ENCODE results near the gene CLCN1. TPM values are rescaled to one million over a fixed set of nuclear protein-coding genes. Genes with fewer than 3 reads are reported as not detected.
A peak's percentile ranks its signal among the peaks of the same experiment; 100 is the strongest.
"Not testable (repeated sequence)": the region's sequence is repeated elsewhere in the genome, so short reads cannot be mapped to it uniquely, and the experiment has no call there.

The CLCN1 gene
- total RNA-seq, 1 donor from 2014 or later: 0.14 TPM

GRCh38 chr7:143287935-143288826 lies 27.7 kb upstream of the CLCN1 start, which contains the start of gene CASP2:
Gene CASP2, plus strand, starts transcription at chr7:143288351. Its CDS starts 105 bp downstream, at chr7:143288456.
- Mint-ChIP-seq H3K4me3 (ENCODE audit: low read depth) (peak within 1 kb of the TSS; percentile 94), H3K4me1 (ENCODE audit: low read depth) (peaks cover 32% of the 10 kb centered on the region), H3K9me3 (ENCODE audit: low read depth) (peaks cover 8% of the 10 kb centered on the region), H3K36me3 (ENCODE audit: insufficient read depth) (peaks cover 16% of the 10 kb centered on the region), H3K27me3 (no peaks in the 10 kb centered on the region), H3K27ac (peak within 1 kb of the TSS; percentile 96)
- peak; percentile 98 for DNase-seq (ENCODE audit: low spot score, unreplicated experiment)
- TF ChIP-seq, protein P1, sequence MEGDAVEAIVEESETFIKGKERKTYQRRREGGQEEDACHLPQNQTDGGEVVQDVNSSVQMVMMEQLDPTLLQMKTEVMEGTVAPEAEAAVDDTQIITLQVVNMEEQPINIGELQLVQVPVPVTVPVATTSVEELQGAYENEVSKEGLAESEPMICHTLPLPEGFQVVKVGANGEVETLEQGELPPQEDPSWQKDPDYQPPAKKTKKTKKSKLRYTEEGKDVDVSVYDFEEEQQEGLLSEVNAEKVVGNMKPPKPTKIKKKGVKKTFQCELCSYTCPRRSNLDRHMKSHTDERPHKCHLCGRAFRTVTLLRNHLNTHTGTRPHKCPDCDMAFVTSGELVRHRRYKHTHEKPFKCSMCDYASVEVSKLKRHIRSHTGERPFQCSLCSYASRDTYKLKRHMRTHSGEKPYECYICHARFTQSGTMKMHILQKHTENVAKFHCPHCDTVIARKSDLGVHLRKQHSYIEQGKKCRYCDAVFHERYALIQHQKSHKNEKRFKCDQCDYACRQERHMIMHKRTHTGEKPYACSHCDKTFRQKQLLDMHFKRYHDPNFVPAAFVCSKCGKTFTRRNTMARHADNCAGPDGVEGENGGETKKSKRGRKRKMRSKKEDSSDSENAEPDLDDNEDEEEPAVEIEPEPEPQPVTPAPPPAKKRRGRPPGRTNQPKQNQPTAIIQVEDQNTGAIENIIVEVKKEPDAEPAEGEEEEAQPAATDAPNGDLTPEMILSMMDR (IDR thresholded peaks at IDR 0.05; ENCODE audit: unreplicated experiment): peak; percentile 47

DNA sequence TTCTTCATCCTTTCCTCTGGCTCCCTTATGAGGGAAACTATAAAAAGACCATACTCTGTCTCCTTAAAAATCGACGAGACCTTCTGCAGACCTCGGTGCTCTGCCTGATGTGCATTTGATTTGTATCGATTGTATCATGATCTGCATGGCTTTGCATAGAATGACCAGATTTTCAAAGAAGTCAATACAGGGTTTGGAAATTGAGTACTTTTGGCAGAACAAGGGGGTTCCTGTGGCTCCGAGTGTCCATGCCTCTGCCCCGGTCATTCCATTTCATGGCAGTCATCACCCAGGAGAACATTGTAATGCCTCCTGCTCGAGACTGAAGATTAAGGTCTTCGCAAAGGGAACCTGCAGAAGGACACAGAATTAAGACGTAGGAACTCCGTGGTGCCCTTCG lies 27.1 kb upstream of the CLCN1 start:
- Mint-ChIP-seq H3K36me3 (ENCODE audit: insufficient read depth) (peaks cover 19% of the 10 kb centered on the region), H3K4me3 (ENCODE audit: low read depth) (peak overlapping the region; percentile 94), H3K9me3 (ENCODE audit: low read depth) (peaks cover 8% of the 10 kb centered on the region), H3K27me3 (no peaks in the 10 kb centered on the region), H3K27ac (peak overlapping the region; percentile 96), H3K4me1 (ENCODE audit: low read depth) (peaks cover 30% of the 10 kb centered on the region)
- TF ChIP-seq, protein P1 (IDR thresholded peaks at IDR 0.05; ENCODE audit: unreplicated experiment): no peak
- DNase-seq (ENCODE audit: low spot score, unreplicated experiment): no peak

- TF ChIP-seq, protein P1 (IDR thresholded peaks at IDR 0.05; ENCODE audit: unreplicated experiment): no peak
- no peak for DNase-seq (ENCODE audit: low spot score, unreplicated experiment)
- peak overlapping the region; percentile 96 for H3K27ac Mint-ChIP-seq
- H3K27me3 Mint-ChIP-seq: no peaks in the 10 kb centered on the region
- peaks cover 25% of the 10 kb centered on the region for H3K36me3 Mint-ChIP-seq (ENCODE audit: insufficient read depth)
- peak overlapping the region; percentile 94 for H3K4me3 Mint-ChIP-seq (ENCODE audit: low read depth)
- H3K4me1 Mint-ChIP-seq (ENCODE audit: low read depth): peaks cover 27% of the 10 kb centered on the region
- H3K9me3 Mint-ChIP-seq (ENCODE audit: low read depth): peaks cover 8% of the 10 kb centered on the region
These were observed 26.5 kb upstream of the CLCN1 start for GRCh38 chr7:143289421-143289820.

GRCh38 chr7:143289888-143290287 lies 26.0 kb upstream of the CLCN1 start:
- H3K9me3 Mint-ChIP-seq (ENCODE audit: low read depth); DNase-seq (ENCODE audit: low spot score, unreplicated experiment); H3K27me3 Mint-ChIP-seq: not testable (repeated sequence)
- Mint-ChIP-seq H3K4me3 (ENCODE audit: low read depth) (peak overlapping the region; percentile 94), H3K36me3 (ENCODE audit: insufficient read depth) (peaks cover 28% of the 10 kb centered on the region), H3K4me1 (ENCODE audit: low read depth) (peaks cover 22% of the 10 kb centered on the region), H3K27ac (peak overlapping the region; percentile 84)

- Mint-ChIP-seq H3K36me3 (ENCODE audit: insufficient read depth) (peaks cover 31% of the 10 kb centered on the region), H3K27me3 (no peaks in the 10 kb centered on the region), H3K4me1 (ENCODE audit: low read depth) (peaks cover 21% of the 10 kb centered on the region), H3K27ac (no peak overlapping the region), H3K9me3 (ENCODE audit: low read depth) (peaks cover 8% of the 10 kb centered on the region), H3K4me3 (ENCODE audit: low read depth) (peak overlapping the region; percentile 94)
- DNase-seq (ENCODE audit: low spot score, unreplicated experiment): no peak
- TF ChIP-seq, protein P1 (IDR thresholded peaks at IDR 0.05; ENCODE audit: unreplicated experiment): no peak
These were observed 25.6 kb upstream of the CLCN1 start for GRCh38 chr7:143290293-143290692.

All from progenitor cell of endocrine pancreas (in vitro differentiated cells).